Measurements from ENCODE around the gene VTN. TPM values are rescaled to one million over a fixed set of nuclear protein-coding genes. Genes with fewer than 3 reads are reported as not detected.

The VTN gene
- polyA plus RNA-seq, 1 donor (not counting 4 experiments of a cell fraction or from before 2014, with no cell fraction given): not detected

DNA sequence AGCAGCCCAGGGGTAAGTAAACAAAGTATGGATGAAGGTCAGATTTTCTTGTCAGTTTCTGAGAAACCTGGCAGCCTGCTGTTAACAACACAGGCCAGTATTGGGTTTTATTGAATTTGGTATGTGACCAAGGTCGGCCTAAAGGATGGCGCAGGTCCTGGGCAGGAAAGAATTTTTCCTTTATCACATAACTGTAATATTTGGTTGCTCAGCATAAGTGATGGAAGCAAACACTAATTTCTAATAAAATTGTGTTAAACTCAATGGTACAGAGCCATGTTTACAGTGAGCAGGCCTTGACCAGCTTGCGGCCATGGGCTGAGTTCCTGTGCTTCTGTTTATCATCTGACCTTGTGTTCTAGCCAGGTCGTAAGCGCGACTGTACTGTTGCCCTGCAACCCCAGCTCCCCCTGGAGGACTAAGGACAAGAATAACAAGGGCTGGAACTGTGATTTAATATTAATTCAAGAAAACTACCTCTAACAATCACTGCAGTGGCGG lies 23.3 kb downstream of the VTN start:
- no peaks in the 10 kb centered on the region for H4K20me1 ChIP-seq (ENCODE audit: control insufficient read depth, extremely low read depth, insufficient read depth, low read length)
- no peak overlapping the region for H2AFZ ChIP-seq (ENCODE audit: control insufficient read depth, low read length)
- H3K9me1 ChIP-seq (ENCODE audit: control insufficient read depth, extremely low read depth, insufficient read depth, low read length): no peaks in the 10 kb centered on the region
- H3K9ac ChIP-seq (ENCODE audit: control insufficient read depth, extremely low read depth, insufficient read depth, low read length): peak overlapping the region; percentile 9
- TF ChIP-seq EZH2 (IDR thresholded peaks at IDR 0.05; ENCODE audit: low read length): no peak
- TF ChIP-seq CTCF (optimal IDR thresholded peaks at IDR 0.05 in 1 of 3, IDR thresholded peaks at IDR 0.05 in 1 of 3, conservative IDR thresholded peaks at IDR 0.05 in 1 of 3; ENCODE audit: extremely low read depth in 1 of 3, insufficient read depth in 2 of 3, low read length in 3 of 3): peak in 1 of 3 experiments; percentile 20
- peaks cover 29% of the 10 kb centered on the region for H3K4me1 ChIP-seq (ENCODE audit: control insufficient read depth, extremely low read depth, insufficient read depth, low read length)
- peaks cover 48 to 58% of the 10 kb centered on the region in 2 experiments for H3K36me3 ChIP-seq (ENCODE audit: control insufficient read depth in 2 of 2, extremely low read depth in 1 of 2, insufficient read depth in 2 of 2, low read length in 2 of 2)
- no peaks in the 10 kb centered on the region for H3K27me3 ChIP-seq (ENCODE audit: control insufficient read depth, extremely low read depth, insufficient read depth, low read length)
- H3K79me2 ChIP-seq (ENCODE audit: control insufficient read depth, insufficient read depth, low read length): peaks cover 5% of the 10 kb centered on the region
- dilution Hi-C loops (cut with MboI; ENCODE audit: extremely low pct_ligation_motif_present, low sequenced_read_pairs): no loop called here
- DNase-seq (ENCODE audit: low read depth, low spot score) (no peak), FAIRE-seq (peak; percentile 9)
- no peaks in the 10 kb centered on the region for H3K9me3 ChIP-seq (ENCODE audit: control insufficient read depth, low read depth, low read length)
- peak overlapping the region; percentile 45 for H3K4me2 ChIP-seq (ENCODE audit: control insufficient read depth, extremely low read depth, insufficient read depth, low read depth, low read length)
- peak overlapping the region in 1 of 3 experiments; percentile 9 for H3K4me3 ChIP-seq (ENCODE audit: control insufficient read depth in 2 of 3, extremely low read depth in 1 of 3, insufficient read depth in 2 of 3, low read depth in 1 of 3, low read length in 3 of 3)
- H3K27ac ChIP-seq (ENCODE audit: control insufficient read depth, insufficient read depth, low read length): peak overlapping the region; percentile 58

DNA sequence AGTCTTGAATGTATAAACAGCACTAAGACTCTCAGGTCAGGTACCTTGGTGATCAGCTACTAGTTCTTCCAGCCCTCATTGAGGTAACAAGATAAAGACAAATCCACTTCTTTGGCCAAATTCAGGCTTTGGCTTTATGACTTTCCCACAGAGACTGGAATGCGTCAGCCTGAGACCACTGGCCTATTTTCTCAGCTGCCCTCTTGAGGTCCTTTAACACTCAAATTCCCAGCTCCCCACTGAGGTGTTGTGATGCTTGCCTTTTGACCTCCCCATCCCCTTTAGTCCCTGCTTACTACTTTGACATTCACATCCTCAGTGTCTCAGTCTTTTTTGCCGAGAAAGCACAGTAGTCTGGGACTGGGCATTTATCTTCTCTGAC lies 23.9 kb downstream of the VTN start:
- DNase-seq (ENCODE audit: low read depth, low spot score): no peak
- H3K9me1 ChIP-seq (ENCODE audit: control insufficient read depth, extremely low read depth, insufficient read depth, low read length): no peaks in the 10 kb centered on the region
- H3K27ac ChIP-seq (ENCODE audit: control insufficient read depth, insufficient read depth, low read length): peak overlapping the region; percentile 58
- no peaks in the 10 kb centered on the region for H3K27me3 ChIP-seq (ENCODE audit: control insufficient read depth, extremely low read depth, insufficient read depth, low read length)
- no peak overlapping the region for H2AFZ ChIP-seq (ENCODE audit: control insufficient read depth, low read length)
- H3K9ac ChIP-seq (ENCODE audit: control insufficient read depth, extremely low read depth, insufficient read depth, low read length): no peak overlapping the region
- H4K20me1 ChIP-seq (ENCODE audit: control insufficient read depth, extremely low read depth, insufficient read depth, low read length): no peaks in the 10 kb centered on the region
- peaks cover 29% of the 10 kb centered on the region for H3K4me1 ChIP-seq (ENCODE audit: control insufficient read depth, extremely low read depth, insufficient read depth, low read length)
- H3K79me2 ChIP-seq (ENCODE audit: control insufficient read depth, insufficient read depth, low read length): peaks cover 6% of the 10 kb centered on the region
- peaks cover 53 to 61% of the 10 kb centered on the region in 2 experiments for H3K36me3 ChIP-seq (ENCODE audit: control insufficient read depth in 2 of 2, extremely low read depth in 1 of 2, insufficient read depth in 2 of 2, low read length in 2 of 2)
- no peak for FAIRE-seq
- peak overlapping the region; percentile 45 for H3K4me2 ChIP-seq (ENCODE audit: control insufficient read depth, extremely low read depth, insufficient read depth, low read depth, low read length)
- no peak overlapping the region for H3K4me3 ChIP-seq (ENCODE audit: control insufficient read depth in 2 of 3, extremely low read depth in 1 of 3, insufficient read depth in 2 of 3, low read depth in 1 of 3, low read length in 3 of 3)
- dilution Hi-C loops (cut with MboI; ENCODE audit: extremely low pct_ligation_motif_present, low sequenced_read_pairs): no loop called here
- no peak for TF ChIP-seq CTCF (optimal IDR thresholded peaks at IDR 0.05 in 1 of 3, IDR thresholded peaks at IDR 0.05 in 1 of 3, conservative IDR thresholded peaks at IDR 0.05 in 1 of 3; ENCODE audit: extremely low read depth in 1 of 3, insufficient read depth in 2 of 3, low read length in 3 of 3)
- no peak for TF ChIP-seq EZH2 (IDR thresholded peaks at IDR 0.05; ENCODE audit: low read length)
- no peaks in the 10 kb centered on the region for H3K9me3 ChIP-seq (ENCODE audit: control insufficient read depth, low read depth, low read length)

Data from keratinocyte (primary cell).